Sciatic nerve (tissue), 2 donors: ENCODE measurements around the gene RASGRF1. TPM values are rescaled to one million over a fixed set of nuclear protein-coding genes. Genes with fewer than 3 reads are reported as not detected.

Experiments used
- ATAC-seq: fragments of 200-7000 bp; cut with Tn5 transposase; one replicate; pipeline ENCODE4 v1.9.1; 2020; ENCODE audit warnings: mild to moderate bottlenecking, moderate library complexity
- DNase-seq: peaks from one replicate; pipeline ENCODE4 v3.0.0-alpha.2; 2020; ENCODE audit warnings: low spot score
- intact Hi-C: fragments of 100-400 bp; cut with DNase I; formaldehyde crosslinking; loops from one replicate; pipeline ENCODE4 v1.14.2; 2022
- total RNA-seq: library from RNA; stranded (reverse); fragmentation: NEBNext Ultra II Directional; extraction: Animal tissue kit (Norgen Biotek cat#: 25700); gene quantifications from one replicate; pipeline ENCODE4 v1.2.1, GENCODE V29; 2021
- donor health status: DM: no; HTN: no; CAD: no.
- donor health status: DM: no; HTN: no; CAD: no.

RASGRF1 gene
- total RNA-seq, 1 donor from 2014 or later, result 3.0 TPM

- ATAC-seq (no peak), DNase-seq (no peak)
- intact Hi-C loops, result no loop called here
These were observed 41.2 kb downstream of the RASGRF1 start for GRCh38 chr15:79049416-79049815.

GRCh38 chr15:79047676-79048439 lies 42.7 kb downstream of the RASGRF1 start:
- ATAC-seq (no peak), DNase-seq (no peak)
- intact Hi-C loops, result no loop called here

- intact Hi-C loops, result no loop called here
- no peak for ATAC-seq
These were observed 43.7 kb downstream of the RASGRF1 start for GRCh38 chr15:79046691-79047404.

GRCh38 chr15:79045041-79045440 lies 45.5 kb downstream of the RASGRF1 start:
- intact Hi-C loops, result no loop called here

More at GRCh38 chr15:79046691-79047404, 43.7 kb downstream of the RASGRF1 start:
- no peak for DNase-seq

GRCh38 chr15:79042213-79042928 lies 48.2 kb downstream of the RASGRF1 start:
- intact Hi-C loops, result no loop called here

More at GRCh38 chr15:79045041-79045440, 45.5 kb downstream of the RASGRF1 start:
- no peak for ATAC-seq
- DNase-seq, result no peak

GRCh38 chr15:79041601-79042168 lies 48.9 kb downstream of the RASGRF1 start:
- no peak for ATAC-seq
- DNase-seq, result no peak
- intact Hi-C loops, result no loop called here

More at GRCh38 chr15:79042213-79042928, 48.2 kb downstream of the RASGRF1 start:
- DNase-seq (no peak), ATAC-seq (no peak)

GRCh38 chr15:79037848-79038247 lies 52.7 kb downstream of the RASGRF1 start:
- intact Hi-C loops, result loop anchor here (10.0 kb wide), 1 partner anchor 137 kb away; no protein-coding TSS in a partner anchor

GRCh38 chr15:79036323-79036722 lies 54.3 kb downstream of the RASGRF1 start:
- intact Hi-C loops, result loop anchor here (10.0 kb wide), 1 partner anchor 138 kb away; no protein-coding TSS in a partner anchor
- ATAC-seq (no peak), DNase-seq (no peak)

More at GRCh38 chr15:79037848-79038247, 52.7 kb downstream of the RASGRF1 start:
- DNase-seq, result no peak
- no peak for ATAC-seq

- ATAC-seq (no peak), DNase-seq (no peak)
- intact Hi-C loops, result loop anchor here (10.0 kb wide), 1 partner anchor 139 kb away; no protein-coding TSS in a partner anchor
These were observed 54.8 kb downstream of the RASGRF1 start for GRCh38 chr15:79035814-79036213.

- peak; percentile 13 for ATAC-seq
- intact Hi-C loops, result loop anchor here (10.0 kb wide), 1 partner anchor 140 kb away; no protein-coding TSS in a partner anchor
- DNase-seq, result no peak
These were observed 55.4 kb downstream of the RASGRF1 start for GRCh38 chr15:79035111-79035601.

- intact Hi-C loops, result loop anchor here (10.0 kb wide), 1 partner anchor 141 kb away; no protein-coding TSS in a partner anchor
- ATAC-seq (no peak), DNase-seq (no peak)
These were observed 56.3 kb downstream of the RASGRF1 start for GRCh38 chr15:79034284-79034683.

GRCh38 chr15:79032656-79033055 lies 57.9 kb downstream of the RASGRF1 start:
- ATAC-seq, result peak; percentile 63
- intact Hi-C loops, result loop anchor here (10.0 kb wide), 1 partner anchor 142 kb away; no protein-coding TSS in a partner anchor
- no peak for DNase-seq

GRCh38 chr15:79031821-79032220 lies 58.8 kb downstream of the RASGRF1 start:
- intact Hi-C loops, result loop anchor here (10.0 kb wide), 1 partner anchor 143 kb away; no protein-coding TSS in a partner anchor
- ATAC-seq, result no peak
- no peak for DNase-seq

GRCh38 chr15:79031201-79031600 lies 59.4 kb downstream of the RASGRF1 start:
- intact Hi-C loops, result loop anchor here (10.0 kb wide), 1 partner anchor 144 kb away; no protein-coding TSS in a partner anchor
- ATAC-seq (no peak), DNase-seq (no peak)

GRCh38 chr15:79030470-79030869 lies 60.1 kb downstream of the RASGRF1 start:
- intact Hi-C loops, result loop anchor here (10.0 kb wide), 1 partner anchor 144 kb away; no protein-coding TSS in a partner anchor
- ATAC-seq (no peak), DNase-seq (no peak)

GRCh38 chr15:79028411-79028964 lies 62.1 kb downstream of the RASGRF1 start:
- intact Hi-C loops, result no loop called here
- peak; percentile 71 for DNase-seq
- no peak for ATAC-seq

GRCh38 chr15:79027532-79028410 lies 62.8 kb downstream of the RASGRF1 start:
- ATAC-seq, result no peak
- no peak for DNase-seq
- intact Hi-C loops, result no loop called here
